ENCODE data around the gene GABRA1.
A peak's percentile ranks its signal among the peaks of the same experiment; 100 is the strongest.

The GABRA1 gene

DNA sequence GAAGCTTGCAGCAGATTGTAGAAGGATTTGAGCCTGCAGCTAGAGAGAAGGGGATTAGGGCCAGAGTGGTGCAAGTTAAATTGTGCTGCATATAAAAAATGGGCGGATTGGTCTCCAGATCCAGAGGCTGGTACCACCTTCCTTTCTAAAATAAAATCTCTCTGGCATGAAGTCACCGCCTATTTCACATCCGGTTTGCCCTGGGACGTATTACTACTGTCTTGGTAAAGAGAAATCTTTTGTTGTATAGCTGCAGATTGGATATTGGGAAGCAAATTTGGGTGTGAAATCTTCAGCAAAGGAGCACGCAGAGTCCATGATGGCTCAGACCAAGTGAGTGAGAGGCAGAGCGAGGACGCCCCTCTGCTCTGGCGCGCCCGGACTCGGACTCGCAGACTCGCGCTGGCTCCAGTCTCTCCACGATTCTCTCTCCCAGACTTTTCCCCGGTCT is at the start of gene GABRA1:
Gene GABRA1 (plus strand): TSS at position 180 of the 451 bp plus-strand sequence. CDS start 2,691 bp downstream, outside the sequence.
- DNase-seq (ENCODE audit: low spot score), result no peak

DNA sequence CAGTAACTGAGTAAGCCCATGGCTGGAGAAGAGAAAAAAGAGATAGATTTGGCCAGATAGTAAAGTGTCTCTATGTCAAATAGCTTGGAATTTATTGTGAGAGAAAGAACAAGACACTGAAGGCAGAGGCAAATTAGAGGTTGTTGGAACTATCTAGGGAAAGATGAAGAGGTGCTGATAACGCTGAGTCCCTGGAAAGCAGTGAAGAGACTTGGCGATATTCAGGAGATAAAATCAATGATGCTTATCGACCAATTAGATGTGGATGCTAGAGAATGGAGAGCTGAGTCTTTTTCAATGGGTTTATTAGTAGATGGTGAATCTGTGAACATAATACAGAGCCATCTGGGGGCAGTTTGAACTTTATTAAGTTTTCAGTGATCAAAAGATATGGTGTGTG is 48.6 kb upstream of the GABRA1 start:
- no peak for DNase-seq (ENCODE audit: low spot score)

DNA sequence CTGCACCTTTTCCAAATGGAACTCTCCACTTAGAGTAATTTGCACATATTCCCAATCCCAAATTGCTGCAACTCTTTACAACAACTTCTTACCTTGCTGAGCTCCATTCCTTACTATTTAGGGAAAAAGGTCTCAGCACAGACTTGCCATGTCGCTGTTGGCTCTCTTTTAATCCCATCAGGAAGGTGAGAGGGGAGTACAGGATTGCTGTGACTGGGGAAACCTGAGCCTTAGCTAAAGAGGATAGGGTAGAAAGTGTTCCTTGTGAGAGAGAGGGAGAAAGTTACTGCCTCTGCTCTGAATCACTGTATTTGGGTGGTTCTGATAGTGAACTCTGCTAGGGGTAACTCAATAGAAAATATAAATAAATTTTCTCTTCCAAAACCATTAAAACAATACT is 43.7 kb upstream of the GABRA1 start:
- no peak for DNase-seq (ENCODE audit: low spot score)

DNA sequence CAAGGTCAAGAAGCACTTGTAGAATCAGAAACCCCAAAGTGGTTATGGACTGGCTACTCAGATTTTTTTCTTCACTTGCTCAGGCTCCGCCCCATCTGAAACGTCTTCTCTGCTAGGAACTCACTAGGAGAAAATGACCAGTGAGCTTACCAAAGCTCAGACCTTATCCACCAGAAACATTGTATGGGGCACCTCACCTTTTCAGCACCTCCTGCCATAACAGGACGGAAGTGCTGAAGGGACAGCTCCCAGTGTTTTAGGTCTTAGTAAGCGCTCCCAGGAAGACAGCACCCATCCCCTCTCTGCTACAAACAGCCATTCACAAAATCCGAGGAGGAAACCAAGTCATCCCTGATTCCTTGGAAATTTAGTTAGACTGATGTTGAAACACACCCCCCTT is 1.2 kb upstream of the GABRA1 start:
- DNase-seq (ENCODE audit: low spot score), result peak; percentile 16

DNA sequence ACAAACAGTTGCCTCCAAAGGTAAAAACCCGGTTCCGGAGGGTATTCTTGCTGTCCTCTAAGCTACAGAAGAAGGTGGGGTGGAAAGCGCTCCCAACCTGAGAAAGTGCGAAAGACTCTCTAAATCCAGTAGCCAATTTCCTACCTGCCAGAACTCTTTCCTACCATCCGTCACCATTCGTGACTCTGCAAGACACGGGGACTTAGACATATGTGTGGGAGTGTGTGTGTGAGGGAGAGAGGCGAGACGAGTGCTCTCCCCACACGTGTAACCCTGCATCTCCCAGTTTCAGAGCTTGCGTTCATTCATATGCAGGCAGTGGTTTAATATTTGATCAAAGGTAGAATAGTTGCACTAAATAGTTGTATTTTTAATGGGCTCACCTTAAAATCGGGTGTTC is 473 bp upstream of the GABRA1 start:
- no peak for DNase-seq (ENCODE audit: low spot score)

DNA sequence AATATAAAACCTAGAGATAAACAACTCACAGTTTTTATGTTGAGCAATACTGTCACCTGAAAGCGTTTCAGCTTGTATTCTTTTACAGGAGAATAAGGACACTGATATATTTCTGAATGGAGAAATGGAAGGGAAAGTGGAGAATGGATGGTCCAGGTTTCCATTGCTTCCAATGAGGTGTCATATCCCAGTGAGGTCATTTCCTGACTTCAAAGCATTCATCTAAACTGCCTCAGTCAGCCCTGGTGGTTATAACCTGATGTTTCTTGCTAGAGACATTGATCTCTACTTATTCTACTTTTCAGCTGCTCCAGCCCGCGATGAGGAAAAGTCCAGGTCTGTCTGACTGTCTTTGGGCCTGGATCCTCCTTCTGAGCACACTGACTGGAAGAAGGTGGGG is 2.6 kb downstream of the GABRA1 start:
- peak; percentile 3 for DNase-seq (ENCODE audit: low spot score)

DNA sequence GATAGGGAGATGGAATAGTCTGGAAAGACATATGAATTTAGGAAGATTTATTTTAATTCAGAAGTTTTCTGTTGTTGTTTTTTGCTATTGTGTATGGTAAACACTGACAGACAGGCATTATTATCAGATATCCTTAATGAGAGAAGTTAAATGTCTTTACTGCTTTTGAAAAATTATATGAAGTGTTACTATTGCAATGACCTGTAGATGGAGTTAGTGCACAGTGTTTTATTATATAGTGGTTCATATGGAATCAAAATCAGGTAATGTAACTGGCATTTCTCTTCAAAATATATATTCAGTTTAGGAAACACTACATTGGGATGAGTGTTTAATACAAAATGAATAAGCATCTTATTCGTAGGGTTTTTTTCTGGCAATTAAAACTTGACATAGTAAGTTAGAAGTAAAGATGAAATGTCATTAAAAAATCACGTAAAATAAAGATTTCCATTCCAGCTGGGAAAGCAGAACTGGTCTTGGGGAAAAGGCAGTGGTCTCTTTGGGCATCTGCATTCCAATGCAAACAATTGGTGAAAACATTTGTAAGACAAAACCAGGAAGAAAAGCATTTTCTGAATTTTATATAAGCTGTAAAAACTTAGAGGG is 3.9 kb downstream of the GABRA1 start:
- peak; percentile 51 for DNase-seq (ENCODE audit: low spot score)

DNA sequence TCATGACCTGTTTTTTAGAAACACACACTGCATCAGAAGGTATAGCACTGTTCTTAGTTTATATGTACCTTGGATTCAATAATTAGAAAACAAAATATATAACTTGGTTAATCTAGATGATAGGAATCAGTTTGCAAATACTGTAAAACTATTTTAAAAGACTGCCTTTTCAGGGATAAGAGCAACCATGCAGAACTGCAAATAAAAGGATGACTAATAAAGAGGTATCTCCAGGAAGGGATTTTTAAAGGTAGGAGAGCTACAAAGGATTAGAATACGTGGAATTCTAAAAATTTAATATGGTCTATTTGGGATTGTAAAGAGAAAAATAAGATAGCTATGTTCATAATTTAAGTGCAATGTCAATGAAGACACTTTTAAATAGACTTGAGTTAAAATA is 9.4 kb downstream of the GABRA1 start:
- no peak for DNase-seq (ENCODE audit: low spot score)

DNA sequence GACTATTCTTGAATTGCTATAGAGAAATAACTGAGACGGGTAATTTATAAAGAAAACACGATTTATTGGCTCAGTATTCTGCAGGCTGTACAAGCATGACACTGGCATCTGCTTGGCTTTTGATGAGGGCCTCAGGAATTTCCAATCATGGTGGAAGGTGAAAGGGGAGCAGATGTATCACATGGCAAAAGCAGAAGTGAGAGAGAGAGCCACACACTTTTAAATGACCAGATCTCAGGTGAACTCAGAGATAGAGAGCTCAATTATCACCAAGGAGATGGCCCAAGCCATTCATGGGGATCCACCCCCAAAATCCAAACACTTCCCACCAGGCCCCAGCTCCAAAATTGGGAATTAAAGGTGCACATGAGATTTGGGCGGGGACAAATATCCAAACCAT is 15.3 kb downstream of the GABRA1 start:
- DNase-seq (ENCODE audit: low spot score), result no peak

DNA sequence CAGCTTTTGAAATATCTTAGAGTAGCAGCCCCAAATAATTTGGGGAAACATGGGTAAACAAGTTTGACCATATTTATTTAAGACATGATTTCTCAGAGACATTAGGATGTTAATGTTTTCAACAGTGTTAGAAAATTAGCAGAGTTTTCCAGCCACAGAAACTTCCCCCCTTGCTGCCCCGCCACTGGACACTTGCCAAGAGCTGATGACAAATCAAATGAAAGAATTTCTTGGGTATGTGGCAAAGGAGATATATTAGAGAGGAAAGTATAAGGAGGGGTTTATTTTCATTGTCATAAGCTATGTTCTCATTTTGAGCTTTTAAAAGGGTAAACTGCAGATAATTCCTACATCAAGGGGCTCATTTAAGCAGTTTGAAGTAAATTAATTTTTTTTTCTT is 15.9 kb downstream of the GABRA1 start:
- DNase-seq (ENCODE audit: low spot score), result no peak

DNA sequence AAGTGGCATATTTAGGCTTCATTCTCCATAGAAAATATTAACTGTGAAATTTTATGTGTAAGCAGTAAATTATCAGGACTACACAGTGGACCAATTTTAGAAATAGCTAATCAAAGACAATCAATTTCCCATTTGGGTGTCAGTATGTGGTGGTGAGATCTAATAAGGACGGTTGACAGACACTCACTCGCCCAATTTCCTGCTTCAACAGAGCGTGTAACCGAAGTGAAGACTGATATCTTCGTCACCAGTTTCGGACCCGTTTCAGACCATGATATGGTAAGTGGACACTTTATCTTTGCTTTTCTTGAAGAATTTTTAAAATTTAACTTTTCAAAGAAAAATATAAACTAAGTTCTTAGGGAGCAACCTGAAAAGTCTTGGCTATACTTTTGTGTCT is 17.6 kb downstream of the GABRA1 start:
- no peak for DNase-seq (ENCODE audit: low spot score)

DNA sequence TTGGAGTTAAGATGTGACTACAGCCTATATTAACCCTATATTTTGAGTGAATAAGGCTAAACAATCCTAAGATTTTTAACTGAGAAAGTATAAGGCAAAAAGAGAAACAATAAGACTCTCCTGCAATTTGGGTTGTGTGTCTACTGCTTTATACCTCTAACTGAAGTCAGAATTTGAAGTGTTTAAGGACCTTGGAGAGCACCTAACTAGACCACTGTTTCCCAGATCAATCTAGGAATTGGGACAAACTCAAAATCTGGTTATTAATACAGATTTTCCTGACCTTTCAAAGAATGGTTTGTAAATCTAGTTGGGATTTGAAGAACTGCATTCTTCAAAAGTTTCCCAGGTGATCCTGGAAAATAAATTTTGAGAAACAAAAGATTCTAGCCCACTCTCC is 42.1 kb downstream of the GABRA1 start:
- DNase-seq (ENCODE audit: low spot score), result peak; percentile 22

DNA sequence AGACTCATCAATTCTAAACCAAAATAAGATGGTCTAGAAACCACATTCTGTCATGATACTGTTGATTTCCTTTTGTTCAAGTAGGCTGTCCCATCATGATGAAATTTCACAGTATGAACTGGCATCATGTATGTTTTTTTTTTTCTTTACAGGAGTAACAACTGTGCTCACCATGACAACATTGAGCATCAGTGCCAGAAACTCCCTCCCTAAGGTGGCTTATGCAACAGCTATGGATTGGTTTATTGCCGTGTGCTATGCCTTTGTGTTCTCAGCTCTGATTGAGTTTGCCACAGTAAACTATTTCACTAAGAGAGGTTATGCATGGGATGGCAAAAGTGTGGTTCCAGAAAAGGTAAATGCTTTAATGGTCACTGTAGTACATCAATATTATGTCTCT is 47.6 kb downstream of the GABRA1 start:
- no peak for DNase-seq (ENCODE audit: low spot score)

DNA sequence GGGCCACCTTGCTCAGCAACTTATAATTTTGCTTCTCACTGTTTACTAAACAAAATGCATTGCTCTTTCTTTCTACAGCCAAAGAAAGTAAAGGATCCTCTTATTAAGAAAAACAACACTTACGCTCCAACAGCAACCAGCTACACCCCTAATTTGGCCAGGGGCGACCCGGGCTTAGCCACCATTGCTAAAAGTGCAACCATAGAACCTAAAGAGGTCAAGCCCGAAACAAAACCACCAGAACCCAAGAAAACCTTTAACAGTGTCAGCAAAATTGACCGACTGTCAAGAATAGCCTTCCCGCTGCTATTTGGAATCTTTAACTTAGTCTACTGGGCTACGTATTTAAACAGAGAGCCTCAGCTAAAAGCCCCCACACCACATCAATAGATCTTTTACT is 49.1 kb downstream of the GABRA1 start:
- DNase-seq (ENCODE audit: low spot score), result no peak

DNA sequence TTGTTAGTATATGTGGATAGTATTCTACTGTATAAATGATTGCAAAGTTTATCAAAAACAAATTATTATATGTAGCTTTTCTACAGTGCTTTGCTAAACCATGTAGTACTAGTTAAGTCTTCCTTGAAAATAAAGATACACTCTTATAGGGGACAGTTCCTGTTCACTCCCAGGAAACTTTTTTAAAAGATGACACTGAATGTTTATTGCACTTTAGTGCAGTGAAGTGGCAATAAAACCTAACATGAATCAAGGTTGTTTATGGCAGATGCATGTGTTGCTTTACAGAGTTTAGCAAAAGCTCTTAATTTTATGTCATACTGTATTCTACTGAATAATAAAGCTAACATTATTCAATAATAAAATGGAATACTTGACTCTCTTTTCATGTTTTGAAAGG is 51.7 kb downstream of the GABRA1 start:
- DNase-seq (ENCODE audit: low spot score), result no peak

DNA sequence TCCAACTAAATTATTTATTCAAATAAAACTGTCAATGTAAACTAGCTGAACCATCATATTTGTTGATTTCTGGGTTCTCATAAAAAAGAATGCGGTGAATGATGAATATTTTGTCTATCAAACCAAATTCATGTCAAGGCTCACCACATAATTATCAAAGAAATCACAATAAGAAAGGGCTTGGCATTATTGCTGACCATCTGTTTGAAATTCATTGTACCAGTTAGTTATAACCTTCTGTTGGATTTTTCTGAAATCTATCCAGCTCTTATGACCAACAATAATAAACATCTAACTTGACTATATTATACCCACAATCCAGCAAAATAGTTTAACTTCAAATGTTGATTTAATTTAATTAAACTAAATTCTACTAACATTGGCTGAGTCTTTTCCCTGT is 53.1 kb downstream of the GABRA1 start:
- no peak for DNase-seq (ENCODE audit: low spot score)

DNA sequence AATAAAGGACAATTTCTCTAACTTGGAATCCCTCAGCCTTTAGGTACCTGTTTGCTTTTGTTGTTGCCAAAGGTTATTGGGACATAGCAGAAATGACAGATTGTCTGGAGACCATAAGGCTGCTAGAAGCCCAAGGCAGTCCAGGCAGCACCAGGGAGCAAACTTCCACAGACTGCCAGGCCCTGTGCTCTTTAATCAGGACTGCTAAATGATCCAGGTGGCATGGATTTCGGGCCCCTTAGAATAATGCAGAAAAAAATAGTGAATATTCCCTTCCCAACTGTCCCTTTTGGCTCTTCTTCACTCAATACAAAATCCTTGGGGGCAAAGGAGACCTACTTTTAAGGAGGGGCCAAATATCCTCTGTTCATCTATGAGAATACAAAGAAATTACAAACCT is 73.9 kb downstream of the GABRA1 start:
- DNase-seq (ENCODE audit: low spot score), result no peak

DNA sequence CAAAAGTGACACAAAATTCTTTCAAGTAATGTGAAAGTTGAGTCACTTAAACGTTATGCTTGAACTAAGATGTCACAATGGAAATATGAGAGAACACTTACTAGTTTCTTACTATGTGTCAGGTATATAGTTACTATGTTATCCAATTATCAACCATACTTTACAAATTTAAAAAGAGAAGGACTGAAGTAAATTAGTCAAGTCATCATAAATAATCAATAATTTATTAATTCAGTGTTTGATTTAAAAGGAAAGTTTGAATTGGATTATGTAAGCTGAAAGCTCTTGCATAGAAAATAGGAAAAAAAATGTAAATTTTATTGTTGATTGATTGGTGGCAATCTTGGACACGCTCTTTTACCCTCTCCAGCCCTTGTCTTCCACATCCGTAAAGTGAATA is 76.3 kb downstream of the GABRA1 start:
- no peak for DNase-seq (ENCODE audit: low spot score)

DNA sequence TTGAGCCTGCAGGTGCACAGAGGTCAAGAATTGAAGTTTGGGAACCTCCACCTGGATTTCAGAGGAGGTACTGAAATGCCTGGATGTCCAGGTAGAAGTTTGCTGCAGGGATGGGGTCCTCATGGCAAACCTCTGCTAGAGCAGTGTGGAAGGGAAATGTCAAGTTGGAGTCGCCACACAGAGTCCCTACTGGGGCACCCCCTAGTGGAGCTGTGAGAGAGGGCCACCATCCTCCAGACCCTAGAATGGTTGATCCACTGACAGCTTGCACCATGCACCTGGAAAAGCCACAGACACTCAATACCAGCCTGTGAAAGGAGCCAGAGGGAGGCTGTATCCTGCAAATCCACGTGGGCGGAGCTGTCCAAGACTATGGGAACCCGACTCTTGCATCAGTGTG is 78.0 kb downstream of the GABRA1 start:
- DNase-seq (ENCODE audit: low spot score), result no peak

DNA sequence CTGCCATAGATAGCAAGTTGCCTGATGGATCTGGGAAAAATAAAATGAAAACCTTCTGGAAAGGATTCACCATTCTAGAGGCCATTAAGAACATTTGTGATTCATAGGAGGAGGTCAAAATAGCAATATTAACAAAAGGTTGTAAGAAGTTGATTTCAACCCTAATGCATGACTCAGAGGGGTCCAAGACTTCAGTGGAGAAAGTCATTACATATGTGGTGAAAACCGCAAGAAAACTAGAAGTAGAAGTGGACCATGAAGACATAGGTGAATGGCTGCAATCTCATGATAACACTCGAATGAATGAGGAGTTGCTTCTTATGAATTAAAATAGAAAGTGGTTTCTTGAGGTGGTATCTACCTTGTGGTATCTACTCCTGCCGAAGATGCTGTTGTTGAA is 86.6 kb downstream of the GABRA1 start:
- no peak for DNase-seq (ENCODE audit: low spot score)

DNA sequence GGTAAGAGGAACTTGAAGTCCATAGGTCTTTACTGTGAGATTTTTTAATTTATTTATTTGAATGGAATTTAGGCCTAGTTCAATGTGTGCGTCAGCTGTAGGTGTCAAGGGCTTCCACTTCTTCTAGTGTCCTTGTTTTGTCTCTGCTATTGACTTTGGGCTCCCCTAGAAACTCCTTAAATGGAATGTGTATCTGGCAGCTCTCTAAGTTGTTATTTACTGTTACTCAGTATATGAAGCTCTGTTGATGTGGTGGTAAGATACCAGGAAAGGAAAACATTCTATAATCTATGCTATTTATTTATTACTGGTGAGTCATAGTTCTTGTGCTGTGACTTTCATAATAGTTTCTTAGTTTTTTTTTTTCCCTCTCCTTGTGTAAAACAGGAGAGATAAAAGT is 97.1 kb downstream of the GABRA1 start:
- no peak for DNase-seq (ENCODE audit: low spot score)

DNA sequence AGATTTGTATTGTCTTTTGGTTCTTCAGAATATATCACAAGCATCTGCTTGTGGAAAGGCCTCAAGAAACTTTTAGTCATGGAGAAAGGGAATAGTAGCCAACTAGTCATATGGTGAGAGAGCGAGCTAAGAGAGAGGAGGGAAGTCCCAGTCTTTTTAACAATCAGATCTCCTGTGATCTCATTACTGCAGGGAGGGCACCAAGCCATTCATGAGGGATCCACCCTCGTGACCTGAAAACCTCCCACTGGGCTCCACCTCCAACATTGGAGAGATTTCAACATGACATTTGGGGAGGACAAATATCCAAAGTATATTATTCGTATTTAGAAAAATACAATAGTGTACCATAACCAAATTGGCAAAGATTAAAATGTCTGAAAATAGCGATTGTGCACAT is 99.0 kb downstream of the GABRA1 start:
- no peak for DNase-seq (ENCODE audit: low spot score)

All from RKO (cell line).